GM18951 (cell line): ENCODE measurements around the gene MPP7.

ENCODE experiments used
- POLR2A ChIP-seq: IDR thresholded peaks from 4 replicates; pipeline ENCODE4 v1.6.1; 2011; ENCODE audit warnings: mild to moderate bottlenecking; ENCODE audit not compliant: insufficient read length, insufficient read depth; ENCODE audit errors: extremely low read depth
- in situ Hi-C: fragments of 300-500 bp; cut with MboI; formaldehyde crosslinking; loops from one replicate; pipeline ENCODE4 v1.12.0; 2022; ENCODE audit warnings: low sequenced_read_pairs, mixed read lengths, inconsistent platforms; ENCODE audit not compliant: unreplicated experiment

The MPP7 gene

DNA sequence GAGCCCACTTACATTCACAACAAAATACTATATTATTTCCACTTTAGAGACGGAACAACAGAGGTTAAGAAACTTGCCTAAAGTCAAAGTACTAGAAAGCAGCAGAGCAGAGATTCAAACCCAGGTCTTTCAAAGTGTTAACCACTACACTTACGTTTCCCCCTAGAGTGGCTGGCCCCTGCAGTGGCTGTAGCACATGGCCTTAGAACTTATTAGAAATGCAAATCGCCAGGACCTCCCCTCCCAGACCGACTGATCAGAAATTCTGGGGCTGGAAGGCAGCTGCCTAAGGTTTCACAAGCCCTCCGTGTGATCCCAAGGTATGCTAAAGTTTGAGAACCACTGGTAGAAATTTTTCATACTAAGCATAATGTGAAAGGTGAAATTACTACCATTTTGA lies 8.1 kb downstream of the MPP7 start:
- in situ Hi-C loops = no loop called here
- TF ChIP-seq POLR2A = no peak

DNA sequence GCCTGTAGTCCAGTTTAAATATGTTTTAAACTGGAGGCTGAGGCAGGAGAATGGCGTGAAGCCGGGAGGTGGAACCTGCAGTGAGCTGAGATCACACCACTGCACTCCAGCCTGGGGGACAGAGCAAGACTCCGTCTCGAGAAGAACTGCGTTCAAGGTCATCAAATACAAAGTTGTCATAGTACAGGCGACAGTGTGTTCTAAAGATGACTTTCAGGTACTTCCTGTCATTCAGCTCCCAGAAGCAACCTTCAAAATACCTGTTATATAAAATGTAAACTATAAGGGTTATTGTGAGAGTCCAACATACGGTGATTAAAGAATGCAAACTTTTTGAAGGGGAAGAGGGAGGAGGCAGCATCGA lies 8.7 kb downstream of the MPP7 start:
- in situ Hi-C loops = no loop called here

DNA sequence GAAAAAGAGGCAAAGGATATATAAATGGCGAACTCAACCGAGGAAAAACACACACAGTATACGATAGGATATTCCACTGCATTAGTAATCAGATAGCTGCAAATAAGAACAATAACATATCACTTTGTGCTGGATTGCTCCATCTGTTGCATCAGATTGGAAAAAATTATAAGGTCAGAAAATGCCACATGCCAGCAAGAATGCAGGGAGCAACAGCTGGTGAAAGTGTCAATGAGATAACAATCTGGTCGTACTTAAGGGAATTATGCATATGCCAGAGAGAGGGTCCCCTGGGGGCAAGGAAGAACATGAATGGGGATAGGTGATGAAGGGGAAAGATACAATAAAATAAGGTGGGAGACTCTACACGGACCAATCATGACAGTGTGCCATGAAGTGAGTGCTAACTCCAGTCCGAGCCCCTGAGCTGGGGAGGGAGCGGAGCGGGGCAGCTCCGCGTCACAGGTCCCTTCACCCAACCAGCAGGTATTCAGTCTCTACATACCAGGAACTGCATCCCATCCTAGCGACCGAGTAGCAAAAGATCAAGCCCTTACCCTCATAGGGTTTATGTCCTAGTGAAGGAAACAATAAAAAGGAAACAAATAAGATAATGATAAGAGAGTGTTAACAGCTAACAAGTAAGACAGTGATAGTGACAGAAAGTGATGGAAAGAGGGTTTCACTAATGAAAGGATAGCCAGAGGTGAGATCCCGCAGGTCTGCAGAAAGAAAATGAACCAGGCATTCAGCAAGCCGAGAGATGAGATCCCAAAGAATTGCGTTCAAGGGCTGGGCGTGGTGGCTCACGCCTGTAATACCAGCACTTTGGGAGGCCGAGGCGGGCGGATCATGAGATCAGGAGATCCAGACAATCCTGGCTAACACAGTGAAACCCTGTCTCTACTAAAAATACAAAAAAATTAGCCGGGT lies 9.4 kb downstream of the MPP7 start:
- in situ Hi-C loops = no loop called here
- TF ChIP-seq POLR2A = no peak

More for the DNA sequence above, 8.7 kb downstream of the MPP7 start:
- no peak for TF ChIP-seq POLR2A

DNA sequence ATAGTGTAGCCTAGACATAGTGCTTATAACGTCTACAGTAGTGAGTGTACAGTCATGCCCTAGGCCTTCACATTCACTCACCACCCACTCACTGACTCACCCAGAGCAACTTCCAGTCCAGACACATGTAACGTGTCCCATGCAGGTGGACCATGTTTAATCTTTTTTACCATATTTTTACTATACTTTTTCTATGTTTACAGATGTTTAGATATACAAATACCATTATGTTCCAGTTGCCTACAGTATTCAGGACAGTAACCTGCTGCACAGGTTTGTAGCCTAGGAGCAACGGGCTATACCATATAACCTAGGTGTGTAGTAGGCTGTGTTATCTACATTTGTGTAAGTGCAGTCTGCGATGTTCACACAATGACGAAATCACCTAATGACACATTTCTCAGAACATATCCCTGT lies 11.0 kb downstream of the MPP7 start:
- in situ Hi-C loops = no loop called here
- TF ChIP-seq POLR2A = no peak

DNA sequence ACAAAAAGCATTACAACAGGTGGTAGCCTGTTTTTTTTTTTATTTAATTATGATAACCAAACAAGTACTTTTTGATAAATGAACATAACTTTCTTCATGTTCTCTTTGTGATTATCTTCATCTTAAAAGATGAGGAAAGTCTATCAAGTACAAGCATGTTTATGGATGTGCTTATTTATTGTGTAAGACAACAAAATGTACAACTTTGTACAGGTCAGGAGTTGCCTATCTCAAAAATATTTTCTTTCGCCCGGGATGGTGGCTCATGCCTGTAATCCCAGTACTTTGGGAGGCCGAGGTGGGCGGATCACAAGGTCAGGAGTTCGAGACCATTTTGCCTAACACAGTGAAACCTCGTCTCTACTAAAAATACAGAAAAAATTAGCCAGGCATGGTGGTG lies 17.0 kb downstream of the MPP7 start:
- TF ChIP-seq POLR2A = no peak
- in situ Hi-C loops = no loop called here

DNA sequence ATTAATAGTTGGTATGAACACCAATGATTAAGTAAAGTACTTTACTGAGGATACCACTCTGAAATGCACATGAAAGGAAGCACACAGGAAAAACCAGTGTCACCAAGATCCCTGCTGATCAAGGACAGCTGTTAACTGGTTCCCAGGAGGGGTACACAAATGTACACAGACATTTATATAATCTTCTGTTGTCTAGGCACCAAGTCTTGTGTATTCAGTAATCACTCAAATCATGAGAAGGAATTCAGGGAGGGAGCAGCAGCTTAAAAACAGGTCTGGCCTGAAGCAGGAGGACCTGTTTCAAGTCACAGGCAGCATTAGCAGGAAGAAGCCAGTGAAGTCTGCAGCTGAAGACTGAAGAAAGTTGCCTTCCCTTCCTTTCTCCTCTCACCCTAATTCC lies 18.7 kb downstream of the MPP7 start:
- TF ChIP-seq POLR2A = no peak
- in situ Hi-C loops = no loop called here

DNA sequence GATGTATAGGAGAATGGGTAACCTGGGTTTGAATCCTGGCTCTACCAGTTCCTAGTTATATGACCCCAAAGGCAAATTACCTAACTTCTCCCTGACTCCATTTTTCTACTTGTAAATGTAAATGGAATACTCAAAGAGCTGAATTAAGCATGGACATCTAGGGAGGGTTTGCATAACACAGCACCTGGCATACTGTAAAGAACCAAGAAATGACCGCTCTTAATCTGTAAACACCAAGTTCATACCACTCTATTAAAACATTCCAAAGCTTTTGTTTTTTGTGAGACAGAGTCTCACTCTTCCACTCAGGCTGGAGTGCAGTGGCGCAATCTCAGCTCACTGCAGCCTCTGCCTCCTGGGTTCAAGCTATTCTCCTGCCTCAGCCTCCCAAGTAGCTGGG lies 19.6 kb downstream of the MPP7 start:
- TF ChIP-seq POLR2A = no peak
- in situ Hi-C loops = no loop called here

DNA sequence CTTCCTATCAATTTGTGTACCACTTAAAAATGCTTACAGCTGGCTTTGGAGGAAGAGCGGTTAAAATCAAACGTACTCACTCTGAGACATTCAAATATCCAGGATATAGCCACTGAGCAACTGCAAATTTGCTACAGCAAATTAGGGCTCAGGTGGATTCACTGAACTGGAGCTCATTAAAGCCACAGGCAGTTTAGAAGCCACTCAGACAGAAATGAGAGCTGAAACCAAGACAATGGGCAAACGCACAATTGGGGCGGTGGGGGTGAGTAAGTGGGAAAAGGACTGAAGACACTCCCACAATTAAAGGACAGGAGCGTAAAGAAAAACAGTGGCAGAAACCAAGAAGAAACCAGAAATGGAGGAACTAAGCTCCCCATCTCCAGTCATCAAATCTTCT lies 20.5 kb downstream of the MPP7 start:
- in situ Hi-C loops = no loop called here
- TF ChIP-seq POLR2A = no peak

DNA sequence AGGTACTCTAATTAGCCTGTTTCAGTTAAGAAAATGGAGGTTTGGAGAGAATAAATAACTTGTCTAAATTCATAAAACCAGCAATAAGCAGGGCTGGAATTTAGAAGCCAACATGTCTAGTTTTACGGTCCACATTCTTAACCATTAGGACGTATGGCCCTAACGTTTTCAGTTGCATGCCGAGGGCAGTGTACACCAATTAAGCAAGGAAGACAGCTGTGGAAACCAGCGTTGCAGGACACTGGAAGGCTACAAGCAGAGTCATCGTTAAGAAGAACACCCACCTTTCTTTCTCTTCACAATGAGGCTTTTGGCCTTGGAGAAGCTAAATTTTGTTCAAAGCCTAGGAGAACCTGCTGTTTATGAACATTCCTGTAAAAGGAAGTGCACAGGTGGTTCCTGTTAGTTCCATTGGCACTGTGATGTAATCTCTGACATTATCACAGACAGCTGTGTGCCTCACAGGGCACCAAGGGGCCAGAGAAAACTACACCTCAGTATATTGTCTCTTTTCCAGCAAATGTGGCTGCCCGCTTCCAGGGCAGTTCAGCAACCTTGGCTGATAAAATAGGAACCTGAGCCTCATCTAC lies 21.0 kb downstream of the MPP7 start:
- in situ Hi-C loops = no loop called here
- TF ChIP-seq POLR2A = no peak

DNA sequence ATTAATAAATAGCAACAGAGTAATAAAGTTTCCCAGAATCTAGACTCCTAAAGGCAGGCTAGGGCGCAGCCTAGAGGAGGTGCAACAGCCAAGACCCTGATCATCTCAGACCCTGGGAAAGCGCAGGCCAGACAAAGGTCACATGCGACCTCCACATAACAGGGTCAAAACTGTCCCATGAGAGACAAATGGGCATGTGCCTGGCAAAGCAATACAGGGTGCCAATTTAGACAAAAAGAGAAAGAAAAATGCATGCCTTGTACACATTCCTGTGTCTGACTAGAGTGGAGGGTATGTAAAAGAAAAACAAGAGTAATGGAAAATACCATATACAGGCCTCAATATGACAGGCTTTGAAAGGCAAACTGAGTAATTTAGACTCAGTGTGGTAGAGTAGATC lies 22.2 kb downstream of the MPP7 start:
- TF ChIP-seq POLR2A = no peak
- in situ Hi-C loops = no loop called here

DNA sequence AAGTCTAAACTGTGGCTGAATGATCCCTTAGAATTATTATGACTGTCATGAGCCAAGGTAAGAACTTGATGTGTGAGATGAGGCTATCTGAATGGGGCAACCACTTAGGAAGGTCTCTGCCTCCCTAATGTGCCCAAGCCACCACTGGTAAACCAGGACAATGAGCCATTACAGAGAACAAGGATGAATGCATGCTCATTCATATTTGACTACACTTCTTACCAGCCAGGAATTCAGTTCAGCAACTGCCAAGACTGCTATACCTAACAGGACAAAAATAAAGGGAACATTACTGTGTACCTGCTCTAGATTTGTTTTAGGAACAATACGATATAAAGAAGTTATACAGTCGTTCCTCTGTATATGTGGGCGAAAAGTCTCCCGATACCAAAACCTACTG lies 23.0 kb downstream of the MPP7 start:
- no peak for TF ChIP-seq POLR2A
- in situ Hi-C loops = no loop called here

DNA sequence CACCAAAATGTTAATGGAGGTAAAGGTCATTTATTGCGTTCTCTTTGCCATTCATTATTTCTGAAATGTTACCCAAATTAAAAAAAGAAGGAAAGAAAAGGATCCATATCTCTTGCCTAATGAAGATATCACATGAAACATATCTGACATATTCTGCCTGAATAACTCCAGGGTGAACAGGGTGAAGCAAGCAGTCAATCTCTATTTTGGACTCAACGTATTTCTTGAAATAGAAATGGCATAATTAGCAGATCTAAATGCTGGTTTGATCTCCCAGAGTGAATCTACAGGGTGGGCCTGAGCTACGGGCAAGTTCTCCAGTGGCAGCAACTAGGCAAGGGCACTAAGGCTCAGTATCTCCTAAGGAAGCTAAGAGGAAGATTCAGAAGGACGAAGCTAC lies 24.0 kb downstream of the MPP7 start:
- TF ChIP-seq POLR2A = no peak
- in situ Hi-C loops = no loop called here

DNA sequence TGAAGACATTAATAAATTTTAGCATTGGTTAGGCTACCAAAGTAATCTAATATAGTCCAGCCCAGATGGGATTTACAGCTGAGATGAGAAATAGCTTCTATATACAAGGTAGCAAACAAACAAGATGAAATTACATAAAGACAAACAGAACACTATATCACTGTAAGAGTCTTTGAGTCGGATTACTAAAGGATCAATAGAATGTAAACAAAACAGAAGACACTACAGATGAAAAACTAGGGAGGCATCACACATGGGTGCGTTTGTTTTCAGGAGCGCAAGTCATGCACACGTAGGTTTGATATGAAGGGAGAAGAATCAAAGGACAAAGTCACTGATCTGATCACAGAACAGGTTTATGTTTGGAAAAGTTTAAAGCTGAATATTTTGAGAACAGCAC lies 26.5 kb downstream of the MPP7 start:
- no peak for TF ChIP-seq POLR2A
- in situ Hi-C loops = no loop called here

DNA sequence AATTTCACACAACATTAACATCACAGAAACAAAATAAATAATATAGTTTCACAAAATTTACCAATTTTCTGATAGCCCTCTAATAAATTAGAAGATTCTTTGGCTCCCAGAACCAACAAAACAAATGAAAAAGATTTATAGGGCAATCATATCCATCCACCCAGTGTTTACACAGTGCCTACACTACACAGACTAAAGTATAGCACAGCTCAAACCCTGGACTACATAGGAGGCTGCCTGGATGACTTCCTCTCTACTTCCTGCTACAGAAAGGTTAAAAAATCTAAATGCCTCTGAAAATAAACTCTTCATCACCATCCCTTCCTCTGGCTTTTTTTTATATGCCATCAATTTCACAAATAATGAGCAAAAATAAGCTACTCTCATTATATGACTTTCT lies 28.4 kb downstream of the MPP7 start:
- no peak for TF ChIP-seq POLR2A
- in situ Hi-C loops = no loop called here
